SW480 (cell line): ENCODE results near the gene DNAJC4.
A peak's percentile ranks its signal among the peaks of the same experiment; 100 is the strongest.
"Not testable (repeated sequence)": the region's sequence is repeated elsewhere in the genome, so short reads cannot be mapped to it uniquely, and the experiment has no call there.

Source experiments
- DNase-seq: peaks from one replicate; pipeline ENCODE4 v3.0.0-alpha.2; 2016; ENCODE audit warnings: low spot score

Gene DNAJC4

DNA sequence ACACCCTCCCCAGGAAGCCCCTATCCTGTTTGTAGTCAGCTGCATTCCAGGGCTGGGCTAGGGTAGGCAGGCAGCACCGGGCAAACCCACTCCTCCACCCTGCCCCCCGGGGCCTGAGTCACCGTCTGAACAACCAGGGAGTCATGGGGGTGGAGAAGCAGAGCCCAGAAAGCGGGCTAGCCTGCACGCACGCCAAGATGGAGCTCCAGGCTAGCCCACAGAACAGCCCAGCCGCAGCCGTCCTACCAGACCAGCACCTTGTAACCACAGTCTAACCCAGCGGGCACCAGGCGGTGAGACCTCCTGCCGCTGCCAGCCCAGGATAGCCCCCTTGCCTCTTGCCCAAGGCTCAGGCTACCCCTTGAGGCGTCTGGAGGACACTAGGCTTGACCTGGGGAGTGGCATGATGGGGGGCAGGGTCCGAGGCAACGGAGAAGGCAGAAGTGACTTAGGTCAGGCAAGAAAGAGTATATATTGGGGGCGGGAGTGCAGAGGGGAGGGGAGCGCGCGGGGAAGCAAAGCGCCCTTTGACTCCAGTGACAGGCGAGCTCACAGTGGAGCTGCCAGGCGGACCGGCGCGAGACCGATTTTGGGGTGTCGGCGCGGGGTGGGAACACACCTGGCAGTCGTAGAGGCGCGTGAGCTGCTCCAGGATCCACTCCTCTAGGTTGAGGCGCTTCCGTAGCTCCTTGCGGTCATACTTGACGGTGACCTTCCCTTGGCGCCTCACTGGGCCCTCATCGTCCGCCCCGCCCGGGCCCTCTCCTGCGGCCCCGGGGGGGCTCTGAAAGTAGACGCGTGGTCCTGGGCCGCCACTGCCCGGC lies 15.7 kb downstream of the DNAJC4 start:
- DNase-seq = peak; percentile 89

GRCh38 chr11:64246621-64246870 lies 16.2 kb downstream of the DNAJC4 start:
- not testable (repeated sequence) for DNase-seq

DNA sequence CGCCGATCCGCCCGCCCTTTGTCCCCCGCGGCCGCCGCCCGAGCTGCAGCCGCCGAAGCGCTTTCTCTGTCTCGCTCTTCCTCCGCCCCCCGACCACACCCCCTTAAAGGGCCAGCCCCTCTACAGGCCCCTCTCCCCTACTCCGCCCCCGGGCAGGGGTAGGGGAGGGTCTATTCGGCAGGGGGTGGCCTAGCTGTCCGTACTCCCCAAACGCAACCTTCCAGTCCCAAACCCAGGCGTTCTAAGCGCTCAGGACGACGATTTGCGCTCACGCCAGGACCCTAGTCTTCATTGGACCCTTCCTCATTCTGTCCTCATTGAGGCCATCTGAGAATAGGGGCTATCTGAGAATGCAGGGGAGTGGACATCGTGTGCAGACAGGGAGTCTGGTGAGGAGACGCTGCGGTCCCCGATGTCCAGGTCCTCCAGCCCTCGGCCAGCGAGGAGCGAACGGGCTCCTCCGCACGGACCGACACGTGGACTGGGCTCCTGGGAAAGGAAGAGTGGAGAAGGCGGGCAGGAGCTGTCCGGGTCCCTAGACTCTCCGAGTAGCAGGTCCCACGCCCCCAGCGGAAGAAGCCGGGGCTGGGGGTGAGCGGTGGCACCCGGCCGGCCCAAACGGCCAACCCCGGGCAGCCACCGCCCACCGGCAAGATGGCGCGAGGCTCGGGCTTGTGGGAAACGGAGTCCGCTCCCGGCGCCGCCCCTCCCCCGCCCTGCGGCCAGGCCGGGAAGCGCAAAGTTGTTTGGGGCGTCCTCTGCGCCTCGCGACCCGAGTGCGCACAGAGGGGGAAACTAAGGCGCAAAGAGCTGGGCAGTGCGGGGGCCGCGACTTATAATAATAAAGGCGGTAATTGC lies 16.8 kb downstream of the DNAJC4 start, which contains the start of gene PPP1R14B:
Gene PPP1R14B, minus strand, starts transcription at position 73 of the 858 bp plus-strand sequence. CDS start 270 bp downstream, outside the sequence.
- peak; percentile 91 for DNase-seq

- no peak for DNase-seq
Measured at GRCh38 chr11:64247729-64248531, 17.6 kb downstream of the DNAJC4 start.

DNA sequence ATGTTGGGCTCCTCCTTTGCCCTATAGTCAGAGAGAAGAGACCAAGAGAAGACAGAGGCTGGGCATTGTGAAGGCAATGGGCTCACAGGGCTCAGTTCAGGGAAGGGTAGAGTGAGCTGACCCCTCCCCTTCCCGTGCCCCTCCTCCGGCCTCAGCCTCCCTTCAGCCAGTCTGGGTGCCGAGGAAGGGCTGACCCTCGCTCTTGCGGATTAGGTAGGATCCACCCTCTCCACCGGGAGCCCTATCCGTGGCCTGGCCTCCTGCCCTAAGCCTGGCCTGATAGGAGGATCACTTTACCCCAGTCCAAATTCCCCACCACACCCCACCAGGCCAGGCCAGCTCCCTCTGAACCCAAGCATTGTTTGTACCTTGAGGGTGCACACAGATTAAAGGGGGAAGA lies 18.2 kb downstream of the DNAJC4 start:
- no peak for DNase-seq

DNA sequence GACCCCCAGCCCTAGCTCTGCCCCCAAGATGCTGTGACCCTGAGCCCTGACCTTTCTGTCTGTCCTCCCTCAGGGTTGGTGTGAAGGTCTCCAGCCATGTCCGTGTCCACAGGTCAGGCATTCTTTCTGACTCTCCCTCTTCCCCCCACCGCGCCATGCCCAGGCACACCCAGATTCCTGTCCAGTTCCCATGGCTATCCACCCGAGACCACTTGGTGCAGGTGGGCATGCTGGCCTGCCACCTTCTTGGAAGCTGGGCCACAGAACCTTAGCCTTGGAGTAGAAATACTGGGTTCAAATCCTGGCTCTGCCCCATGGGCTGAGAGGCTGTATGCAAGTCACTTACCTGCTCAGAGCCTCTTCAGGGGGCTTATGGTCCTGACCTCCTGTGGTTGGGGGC lies 18.7 kb downstream of the DNAJC4 start:
- DNase-seq = no peak

GRCh38 chr11:64249563-64250414 lies 19.4 kb downstream of the DNAJC4 start:
- no peak for DNase-seq

GRCh38 chr11:64250415-64251015 lies 20.2 kb downstream of the DNAJC4 start:
- DNase-seq = no peak

- peak; percentile 39 for DNase-seq
Measured at GRCh38 chr11:64251016-64251752, 20.8 kb downstream of the DNAJC4 start, which contains the start of gene PLCB3. PLCB3 (plus strand) TSS chr11:64251530; CDS start chr11:64251650, 120 bp downstream.

GRCh38 chr11:64251753-64252002 lies 21.3 kb downstream of the DNAJC4 start:
- no peak for DNase-seq

GRCh38 chr11:64252003-64252872 lies 21.9 kb downstream of the DNAJC4 start:
- DNase-seq = no peak

- DNase-seq = no peak
Measured at GRCh38 chr11:64253043-64253442, 22.7 kb downstream of the DNAJC4 start.

- DNase-seq = no peak
Measured at GRCh38 chr11:64253481-64253880, 23.1 kb downstream of the DNAJC4 start.

DNA sequence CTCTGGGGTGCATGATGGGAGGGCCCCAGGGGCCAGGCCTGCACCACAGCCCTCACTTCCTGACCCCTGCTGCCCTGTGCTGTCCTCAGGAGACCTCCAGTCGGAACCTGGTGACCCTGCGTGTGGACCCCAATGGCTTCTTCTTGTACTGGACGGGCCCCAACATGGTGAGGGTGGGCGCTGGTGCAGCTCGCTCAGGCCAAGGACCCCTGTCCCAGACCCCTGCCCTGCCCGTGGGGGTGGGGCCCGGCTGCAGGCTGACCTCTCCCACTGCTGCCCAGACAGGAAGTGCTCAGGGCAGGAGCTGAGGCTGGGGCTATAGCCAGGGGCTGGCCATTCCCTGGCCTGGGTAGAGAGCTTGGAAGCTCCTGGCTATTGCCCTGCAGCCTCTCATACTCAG lies 24.0 kb downstream of the DNAJC4 start:
- DNase-seq = no peak

- DNase-seq = no peak
Measured at GRCh38 chr11:64255135-64256128, 25.1 kb downstream of the DNAJC4 start.

GRCh38 chr11:64256300-64256699 lies 26.0 kb downstream of the DNAJC4 start:
- DNase-seq = no peak

DNA sequence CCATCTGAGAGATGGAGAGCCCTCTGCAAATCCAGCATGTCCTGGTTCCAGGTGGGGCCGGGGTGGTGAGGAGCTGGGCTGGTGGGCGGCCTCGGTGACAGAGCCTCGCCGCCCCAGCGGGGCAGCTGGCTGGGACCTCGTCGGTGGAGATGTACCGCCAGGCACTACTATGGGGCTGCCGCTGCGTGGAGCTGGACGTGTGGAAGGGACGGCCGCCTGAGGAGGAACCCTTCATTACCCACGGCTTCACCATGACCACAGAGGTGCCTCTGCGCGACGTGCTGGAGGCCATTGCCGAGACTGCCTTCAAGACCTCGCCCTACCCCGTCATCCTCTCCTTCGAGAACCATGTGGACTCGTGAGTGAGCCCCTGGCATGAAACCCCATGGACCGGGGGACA lies 28.0 kb downstream of the DNAJC4 start:
- DNase-seq = no peak

DNA sequence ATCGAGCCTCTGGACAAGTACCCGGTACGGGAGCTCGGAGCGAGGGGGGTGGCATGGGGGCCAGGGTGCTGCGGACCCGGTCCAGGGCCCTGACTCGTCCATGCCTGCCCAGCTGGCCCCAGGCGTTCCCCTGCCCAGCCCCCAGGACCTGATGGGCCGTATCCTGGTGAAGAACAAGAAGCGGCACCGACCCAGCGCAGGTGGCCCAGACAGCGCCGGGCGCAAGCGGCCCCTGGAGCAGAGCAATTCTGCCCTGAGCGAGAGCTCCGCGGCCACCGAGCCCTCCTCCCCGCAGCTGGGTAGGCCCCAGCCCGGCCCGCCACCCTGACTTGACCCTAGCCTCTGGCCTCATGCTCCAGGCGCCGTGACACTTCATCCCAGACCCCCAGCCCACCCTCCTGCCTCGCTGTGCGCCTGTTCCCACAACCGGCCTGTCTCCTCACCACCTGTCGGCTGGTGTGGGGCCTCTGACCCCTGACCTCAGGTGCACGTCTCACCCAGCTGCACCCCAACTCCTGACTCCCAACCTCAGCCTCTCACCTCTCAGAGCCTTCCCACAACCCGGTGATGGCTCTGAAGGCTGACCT lies 28.7 kb downstream of the DNAJC4 start:
- DNase-seq = no peak
